Hematopoietic multipotent progenitor cell (in vitro differentiated cells): ENCODE measurements around the gene CDK18. TPM values are rescaled to one million over a fixed set of nuclear protein-coding genes. Genes with fewer than 3 reads are reported as not detected.
A peak's percentile ranks its signal among the peaks of the same experiment; 100 is the strongest.

Experiments used
- DNase-seq, 3 donors: peaks; one replicate each; pipeline ENCODE4 v3.0.0-alpha.2; 2011 to 2015; ENCODE audit warnings: low read depth in 2 of 3, low spot score in 2 of 3
- total RNA-seq: library from RNA; depleted of rRNA; stranded (reverse); fragments of >200 nt; gene quantifications from one replicate; pipeline ENCODE4 v1.2.3, GENCODE V29; 2012

CDK18 gene
- total RNA-seq, 1 donor = 8.6 TPM

DNA sequence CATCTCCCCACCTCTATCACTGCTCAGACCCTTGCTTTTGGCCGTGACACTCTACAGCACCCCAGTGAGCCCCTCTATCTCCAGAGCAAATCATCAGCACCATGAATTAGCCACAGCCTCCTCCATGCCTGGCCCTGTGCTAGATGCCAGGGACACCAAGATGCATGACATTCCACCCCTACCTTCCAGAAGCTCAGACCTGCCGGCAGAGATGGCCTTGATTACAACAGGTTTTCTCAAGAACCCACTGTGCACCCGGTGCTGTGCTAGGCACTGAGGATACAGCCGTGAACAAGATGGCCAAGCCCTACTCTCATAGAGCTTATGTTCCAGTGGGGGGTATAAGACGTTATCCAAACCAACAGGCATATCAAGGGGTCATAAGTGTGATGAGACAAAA, 30.6 kb downstream of the CDK18 start:
- no peak for DNase-seq

DNA sequence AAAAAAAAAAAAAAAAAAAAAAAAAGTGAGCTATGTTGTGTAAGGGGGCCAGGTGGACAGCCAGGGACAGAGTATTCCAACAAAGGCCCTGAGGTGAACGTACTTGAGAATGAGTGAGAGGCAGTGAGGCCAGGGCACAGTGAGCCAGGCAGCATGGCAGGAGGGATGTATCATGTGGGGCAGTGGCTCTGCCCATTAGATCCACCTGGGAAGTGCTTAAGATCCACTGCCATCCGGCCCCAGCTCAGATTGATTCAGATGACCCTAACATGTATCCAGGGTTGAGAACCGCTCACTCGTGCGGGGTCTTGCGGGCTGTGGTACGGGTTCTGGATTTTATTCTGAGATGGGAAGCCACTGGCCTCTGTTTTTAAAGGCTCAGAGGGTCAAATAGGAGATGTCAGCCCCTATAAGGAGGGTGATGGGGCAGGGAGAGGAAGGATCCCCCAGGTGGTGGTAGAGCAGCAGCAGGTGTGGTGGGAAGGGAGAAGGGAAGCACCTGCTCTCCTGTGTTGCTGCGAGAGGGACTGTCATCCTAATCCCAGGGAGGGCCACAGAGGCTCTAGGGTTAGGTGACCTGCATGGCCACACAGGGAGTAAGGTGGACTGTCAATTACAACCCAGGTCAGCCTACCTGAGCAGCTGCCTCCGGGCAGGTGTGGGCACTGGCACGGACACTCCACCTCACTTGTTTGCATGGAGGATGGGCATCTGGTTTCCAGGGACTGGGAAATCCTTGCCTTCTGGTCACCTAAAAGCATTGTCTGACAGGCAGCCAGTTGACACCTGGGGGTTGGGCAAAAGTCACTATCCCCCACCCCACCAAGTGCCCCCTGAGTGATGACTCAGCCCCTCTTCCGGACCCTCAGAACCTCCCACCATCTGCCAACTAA, 31.6 kb downstream of the CDK18 start:
- no peak for DNase-seq

DNA sequence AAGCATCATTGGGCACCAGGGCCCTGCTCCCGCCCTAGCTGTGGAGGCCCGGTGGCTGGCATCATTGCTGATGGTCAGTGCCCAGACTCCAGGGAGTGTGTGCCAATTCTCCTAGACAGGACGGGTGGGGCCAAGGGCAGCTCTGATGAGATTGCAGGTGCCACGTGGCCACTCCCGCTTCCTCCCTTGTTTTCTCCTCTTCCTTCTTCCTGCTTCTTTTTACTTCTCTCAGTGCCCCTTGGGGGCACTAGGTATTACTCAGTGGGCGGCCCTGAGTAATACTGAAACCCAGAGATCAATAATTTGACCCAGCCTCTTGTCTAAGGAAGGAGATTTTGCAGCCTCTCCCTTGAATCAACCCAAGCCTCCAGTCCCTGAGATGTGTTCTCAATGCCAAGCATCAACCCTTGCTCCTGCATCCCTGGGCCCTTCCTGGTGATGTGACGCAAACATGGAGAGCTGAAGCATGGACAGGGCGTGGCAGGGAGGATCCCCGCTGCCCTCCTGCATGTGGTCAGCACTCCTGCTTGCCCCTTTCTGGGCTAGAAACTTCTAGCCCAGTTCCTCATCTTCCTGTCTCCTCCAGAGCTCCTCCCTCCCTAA, 32.4 kb downstream of the CDK18 start:
- DNase-seq = no peak

DNA sequence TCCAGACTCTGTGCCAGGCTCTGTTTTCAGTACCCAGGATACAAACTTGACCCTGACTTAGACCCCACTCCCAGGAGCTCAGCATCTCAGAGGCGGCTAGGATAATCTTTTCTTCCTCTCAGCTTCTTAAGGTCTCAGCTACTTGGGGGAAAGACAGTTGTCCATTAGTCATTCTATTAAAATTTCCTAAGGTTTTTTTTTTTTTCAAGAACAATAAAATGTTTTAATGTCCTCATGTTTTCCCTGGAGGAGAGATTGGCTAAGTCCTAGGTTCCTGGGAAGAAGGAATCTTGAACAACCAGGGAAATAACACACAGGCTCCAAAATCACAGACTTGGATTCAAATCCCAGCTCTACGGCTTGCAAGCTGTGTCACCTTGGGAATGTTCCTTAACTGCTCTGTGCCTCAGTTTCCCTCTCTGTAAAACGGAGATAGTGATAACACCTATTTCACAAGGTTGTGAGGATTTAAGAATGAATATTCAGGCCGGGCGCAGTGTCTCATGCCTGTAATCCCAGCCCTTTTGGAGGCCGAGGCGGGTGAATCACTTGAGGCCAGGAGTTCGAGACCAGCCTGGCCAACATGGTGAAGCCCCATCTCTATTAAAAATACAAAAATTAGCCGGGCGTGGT, 33.0 kb downstream of the CDK18 start:
- DNase-seq = no peak

DNA sequence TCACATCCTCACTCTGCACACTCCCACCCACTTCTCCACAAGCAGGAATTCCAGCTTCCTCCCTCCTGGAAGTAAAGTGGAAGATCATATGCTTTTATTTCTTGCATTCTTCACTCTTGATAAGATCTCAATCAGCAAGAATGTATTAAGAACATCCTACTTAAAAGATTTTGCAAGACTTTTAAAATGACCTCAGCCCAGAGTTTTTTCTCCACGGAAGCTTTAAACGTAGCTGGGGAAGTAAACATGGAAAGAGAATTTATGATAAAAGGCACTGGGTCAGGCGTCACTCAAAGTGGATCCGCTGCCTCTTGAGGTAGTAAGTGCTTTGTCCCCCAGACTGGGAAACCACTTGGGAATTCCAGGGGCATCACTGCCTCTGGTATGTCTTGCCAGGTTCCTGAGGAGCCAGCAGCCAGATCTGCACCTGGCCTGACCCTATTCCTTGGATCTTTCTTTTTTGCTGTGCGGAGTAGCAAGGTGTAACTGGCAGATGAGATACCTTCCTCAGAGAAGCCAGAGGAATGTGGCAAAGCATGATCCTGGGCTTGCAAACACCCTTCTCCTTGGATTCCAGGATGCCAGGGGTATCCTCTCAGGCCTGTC, 33.9 kb downstream of the CDK18 start:
- DNase-seq = no peak

DNA sequence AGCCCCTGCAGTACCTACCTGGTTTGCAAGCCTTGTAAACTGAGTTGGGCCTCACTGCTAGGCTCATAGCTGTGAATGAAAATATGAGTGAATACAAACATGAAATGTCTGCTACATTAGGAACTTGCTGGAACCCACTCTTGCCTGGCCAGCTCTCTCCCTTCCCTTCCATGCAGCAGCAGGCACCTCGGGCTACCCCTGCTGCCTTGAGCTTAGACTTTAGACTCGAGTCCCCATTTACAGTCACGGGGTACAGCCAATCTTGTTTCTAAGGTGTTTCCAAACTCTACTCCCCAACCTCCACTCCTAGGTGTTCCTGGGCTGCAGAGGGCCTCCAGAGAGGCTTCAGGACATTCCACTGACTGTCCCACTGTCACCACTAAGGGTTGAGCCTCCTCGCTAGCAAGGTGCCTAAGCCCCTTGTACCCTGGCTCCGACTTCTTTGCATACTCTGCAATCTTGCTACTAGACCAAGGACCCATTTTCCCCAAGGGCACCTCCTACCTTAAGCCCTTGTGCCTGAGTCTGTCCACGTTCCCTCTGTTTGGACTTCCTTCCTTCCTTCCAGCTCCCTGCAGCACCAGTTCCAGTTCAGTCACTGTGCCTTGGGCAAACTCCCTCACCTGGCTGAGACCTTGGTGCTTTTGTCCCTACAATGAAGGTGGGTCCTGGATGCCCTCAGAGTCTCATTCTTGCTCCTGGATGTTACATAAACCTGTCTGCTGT, 36.9 kb downstream of the CDK18 start:
- DNase-seq = no peak

DNA sequence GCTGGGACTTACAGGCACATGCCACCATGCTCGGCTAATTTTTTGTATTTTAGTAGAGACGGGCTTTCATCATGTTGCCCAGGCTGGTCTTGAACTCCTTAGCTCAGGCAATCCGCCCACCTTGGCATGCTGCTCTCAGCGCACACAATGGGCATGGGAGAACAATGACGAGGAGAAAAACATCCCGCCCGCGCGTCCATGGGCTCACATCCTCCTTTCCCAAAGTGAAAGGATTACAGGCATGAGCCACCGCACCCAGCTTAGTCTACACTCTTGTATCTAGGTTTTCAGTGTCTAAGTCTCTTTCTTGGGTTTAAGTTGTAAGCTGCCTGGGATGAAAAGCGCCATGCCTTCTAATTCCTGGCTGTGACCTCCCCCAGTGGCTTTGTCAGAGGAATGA, 37.9 kb downstream of the CDK18 start:
- DNase-seq = no peak

DNA sequence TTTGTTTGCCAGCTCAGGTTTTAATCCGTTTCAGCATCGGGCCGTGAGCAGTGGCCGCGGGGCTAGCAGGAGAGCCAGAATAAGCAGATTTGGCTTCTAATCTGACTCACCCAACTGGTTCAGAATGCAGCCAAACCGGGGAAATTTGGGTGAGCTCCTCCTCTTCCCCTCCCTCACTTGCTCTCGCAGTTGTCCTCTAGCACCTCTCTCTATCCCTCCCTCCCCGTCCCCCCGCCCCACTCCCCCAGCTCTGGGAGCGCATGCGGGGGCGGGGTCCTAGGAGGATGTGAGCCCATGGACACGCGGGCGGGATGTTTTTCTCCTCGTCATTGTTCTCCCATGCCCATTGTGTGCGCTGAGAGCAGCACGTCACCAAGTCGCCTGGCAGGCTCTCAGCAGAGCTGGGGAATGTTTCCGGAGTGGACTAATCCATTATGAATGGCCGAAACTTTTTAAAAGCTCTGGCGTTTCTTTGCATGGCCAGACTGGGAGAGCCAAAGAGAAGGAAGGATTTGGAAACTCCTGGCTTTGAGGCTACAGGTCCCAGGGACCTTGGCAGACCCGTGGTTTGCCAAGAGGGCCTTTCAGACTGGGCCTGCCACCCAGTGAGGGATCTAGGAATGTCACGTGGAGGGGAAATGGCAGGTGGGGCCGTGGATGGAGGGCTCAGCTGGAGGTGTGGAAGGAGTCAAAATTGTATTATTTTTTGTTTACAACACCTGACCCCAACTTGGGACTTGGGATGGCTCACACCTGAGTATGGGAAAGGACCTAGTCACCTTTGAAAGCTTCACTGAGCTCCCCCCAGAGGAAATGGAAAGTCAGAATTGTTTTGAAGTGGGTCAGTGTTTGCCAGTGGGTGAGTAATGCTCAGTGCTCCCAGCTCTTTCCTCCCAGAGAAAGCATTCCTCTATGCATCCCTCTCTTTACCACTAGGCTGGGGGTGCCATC, 39.2 kb downstream of the CDK18 start:
- DNase-seq = peak in 2 of 3 donors; percentile 72 to 84

DNA sequence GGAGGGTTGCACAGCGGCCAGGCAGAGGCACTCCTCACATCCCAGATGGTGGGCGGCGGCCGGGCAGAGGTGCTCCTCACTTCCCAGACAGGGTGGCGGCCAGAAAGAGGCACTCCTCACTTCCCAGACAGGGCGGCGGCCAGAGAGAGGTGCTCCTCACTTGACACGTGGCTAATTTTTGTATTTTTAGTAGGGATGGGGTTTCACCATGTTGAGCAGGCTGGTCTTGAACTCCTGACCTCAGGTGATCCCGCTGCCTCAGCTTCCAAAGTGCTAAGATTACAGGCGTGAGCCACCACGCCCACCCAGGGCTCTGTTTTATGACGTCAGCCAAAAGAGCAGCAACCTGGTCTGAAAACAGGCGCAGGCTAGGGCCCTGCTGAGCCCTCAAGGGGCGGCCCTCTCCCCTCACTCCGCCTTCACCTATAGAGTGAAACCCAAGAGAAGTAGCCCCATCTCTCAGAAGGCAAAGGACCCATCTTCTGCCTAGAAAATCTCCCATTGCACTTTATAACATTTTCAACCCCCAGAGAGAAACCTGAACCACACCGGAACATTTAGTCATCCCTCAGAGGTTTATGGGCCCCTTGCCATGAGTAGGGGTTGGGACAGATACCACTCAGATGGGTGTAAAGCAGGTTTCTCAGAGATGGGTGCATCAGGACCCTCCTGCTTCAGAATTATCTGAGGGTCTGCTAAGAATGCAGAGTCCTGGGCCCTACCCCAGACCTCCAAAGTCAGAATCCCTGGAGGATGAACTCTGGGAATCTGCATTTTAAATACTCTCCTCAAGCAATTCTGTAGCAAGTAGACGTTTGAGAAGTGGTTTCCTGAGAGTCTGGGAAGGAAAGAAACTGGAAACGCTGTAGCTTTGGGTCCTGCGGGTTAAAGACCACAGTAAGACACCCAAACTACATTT, 40.8 kb downstream of the CDK18 start:
- no peak for DNase-seq

DNA sequence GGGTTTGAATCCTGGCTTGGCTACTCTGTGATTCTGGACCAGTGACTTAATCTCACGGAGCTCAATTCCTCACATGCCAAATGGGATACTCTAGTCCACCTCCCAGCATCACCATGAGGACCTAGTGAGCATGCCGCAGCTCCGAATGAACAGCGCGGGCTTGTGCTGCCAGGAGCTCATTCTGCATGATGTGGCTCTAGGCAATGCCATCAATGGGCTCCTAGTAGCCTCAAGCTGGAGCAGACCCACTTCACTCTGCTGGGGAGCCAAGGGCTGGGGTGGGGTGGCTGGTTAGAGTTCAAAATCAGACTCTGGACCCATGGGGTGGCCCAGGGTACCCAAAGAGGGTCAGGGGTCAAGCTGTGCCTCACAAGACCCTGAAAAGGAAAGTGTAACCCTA, 41.5 kb downstream of the CDK18 start:
- no peak for DNase-seq

DNA sequence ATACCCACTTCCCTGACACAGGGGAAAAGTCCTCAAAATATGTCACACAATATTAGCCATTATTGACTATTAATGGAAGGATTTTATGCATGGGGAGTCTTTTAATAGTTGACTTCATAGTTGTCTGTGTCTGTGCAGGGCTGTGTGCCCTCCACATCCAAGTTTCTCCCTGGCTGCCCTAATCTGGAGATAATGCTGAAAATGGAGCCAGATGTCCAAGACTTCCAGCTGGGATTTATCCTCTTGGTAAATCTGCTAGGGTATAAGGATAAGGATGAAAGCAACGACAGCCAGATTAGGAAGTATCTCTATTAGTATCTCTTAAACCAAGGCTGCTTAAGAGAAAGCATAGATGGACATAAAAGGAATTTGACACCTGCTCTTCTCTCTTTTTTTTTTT, 42.1 kb downstream of the CDK18 start:
- DNase-seq = no peak

DNA sequence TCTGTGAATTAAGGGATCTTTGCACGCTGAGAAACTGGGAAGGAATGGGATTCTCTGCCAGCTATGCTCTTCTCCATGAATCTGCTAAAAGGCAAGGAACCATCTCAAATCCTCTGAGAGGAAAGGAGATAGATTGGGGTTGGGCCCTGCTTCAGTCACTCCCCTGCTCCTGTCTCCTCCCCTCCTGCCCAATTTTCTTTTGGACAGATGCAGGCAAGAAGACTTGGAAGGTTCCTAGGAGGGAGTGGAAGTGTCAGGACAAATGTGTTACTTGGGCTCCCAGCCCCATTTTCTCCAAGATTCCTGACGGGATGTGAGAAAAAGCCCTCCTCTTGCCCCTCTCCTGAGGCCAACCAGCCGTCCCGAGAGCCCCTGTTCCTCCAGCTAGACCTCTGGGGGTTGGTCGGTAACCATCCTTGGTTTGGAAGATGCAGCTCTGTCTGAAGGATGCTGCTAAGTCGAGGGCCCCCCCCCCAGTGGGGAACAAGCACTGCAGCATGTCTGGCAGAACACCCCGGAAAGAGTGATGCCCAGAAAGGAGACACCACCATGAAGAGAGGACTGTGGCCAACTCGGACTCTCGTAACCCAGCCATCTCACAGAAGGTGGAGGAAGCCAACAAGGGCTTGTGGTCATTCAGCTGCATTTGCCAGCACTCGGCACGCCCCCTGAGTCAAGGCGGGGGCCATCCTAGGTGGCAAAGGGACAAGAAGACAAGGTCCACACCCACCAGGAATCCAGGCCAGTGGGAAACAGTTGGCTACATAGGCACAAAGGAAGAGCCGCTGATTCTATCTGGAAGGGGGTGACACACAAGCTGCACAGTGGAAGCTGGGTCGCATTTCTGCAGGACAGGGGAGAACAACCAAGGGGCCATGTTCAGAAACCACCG, 43.7 kb downstream of the CDK18 start:
- no peak for DNase-seq

DNA sequence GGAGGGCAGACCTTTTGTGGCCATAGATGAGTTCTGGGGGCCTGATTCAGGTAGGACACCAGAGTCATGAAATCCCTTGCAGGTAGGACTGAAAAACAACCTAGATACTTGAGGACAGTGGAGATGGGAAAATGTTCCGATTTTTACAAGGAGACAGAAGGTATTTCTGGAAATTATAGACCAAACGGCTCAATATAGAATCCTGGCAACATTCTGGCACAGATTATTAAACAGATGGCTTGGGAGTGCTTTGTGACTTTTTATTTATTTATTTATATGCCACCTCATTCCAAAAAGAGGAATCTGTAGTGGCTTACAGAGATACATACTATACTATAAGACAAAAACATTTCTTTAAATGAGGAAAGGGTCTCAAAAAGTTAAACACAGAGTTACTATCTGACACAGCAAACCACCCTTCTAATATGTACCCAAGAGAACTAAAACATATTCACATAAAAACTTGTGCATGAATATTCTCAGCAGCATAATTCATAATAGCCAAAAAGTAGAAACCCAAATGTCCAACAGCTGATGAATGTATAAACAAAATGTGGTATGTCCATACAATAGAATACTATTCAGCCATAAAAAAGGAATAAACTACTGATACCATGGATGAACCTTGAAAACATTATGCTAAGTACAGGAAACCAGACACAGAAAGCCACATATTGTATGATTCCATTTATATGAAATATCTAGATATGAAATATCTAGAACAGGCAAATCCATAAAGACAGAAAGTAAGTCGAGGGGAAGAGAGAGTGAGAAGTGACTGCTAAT, 49.8 kb downstream of the CDK18 start:
- no peak for DNase-seq

DNA sequence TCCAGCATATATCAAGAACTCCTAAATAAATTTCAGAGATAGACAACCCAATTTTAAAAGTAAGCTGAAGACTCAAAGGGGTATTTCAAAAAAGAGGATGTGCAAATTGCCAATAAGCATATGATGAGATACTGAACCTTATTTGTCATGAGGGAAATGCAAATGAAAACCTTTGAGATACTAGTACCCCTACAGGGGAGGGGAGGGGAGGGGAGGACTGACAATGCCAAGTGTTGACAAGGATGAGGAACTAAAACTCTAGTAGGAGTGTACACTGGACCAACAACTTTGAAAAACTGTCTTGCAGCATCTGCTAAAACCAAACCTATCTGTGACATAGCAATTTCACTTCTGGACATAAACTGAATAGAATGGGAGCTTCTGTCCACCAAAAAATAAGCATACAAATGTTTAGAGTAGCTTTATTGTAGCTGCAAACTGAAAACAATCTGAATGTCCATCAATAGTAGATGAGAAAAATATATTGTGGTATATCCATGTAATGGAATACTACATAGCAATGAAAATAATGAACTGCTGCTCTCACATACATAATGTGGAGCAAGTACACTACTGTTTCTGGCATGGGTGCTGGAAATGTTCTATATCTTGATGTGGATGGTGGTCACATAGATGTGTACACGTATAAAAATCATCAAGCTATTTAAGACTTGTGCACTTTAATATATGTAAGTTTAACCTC, 57.2 kb downstream of the CDK18 start:
- no peak for DNase-seq

DNA sequence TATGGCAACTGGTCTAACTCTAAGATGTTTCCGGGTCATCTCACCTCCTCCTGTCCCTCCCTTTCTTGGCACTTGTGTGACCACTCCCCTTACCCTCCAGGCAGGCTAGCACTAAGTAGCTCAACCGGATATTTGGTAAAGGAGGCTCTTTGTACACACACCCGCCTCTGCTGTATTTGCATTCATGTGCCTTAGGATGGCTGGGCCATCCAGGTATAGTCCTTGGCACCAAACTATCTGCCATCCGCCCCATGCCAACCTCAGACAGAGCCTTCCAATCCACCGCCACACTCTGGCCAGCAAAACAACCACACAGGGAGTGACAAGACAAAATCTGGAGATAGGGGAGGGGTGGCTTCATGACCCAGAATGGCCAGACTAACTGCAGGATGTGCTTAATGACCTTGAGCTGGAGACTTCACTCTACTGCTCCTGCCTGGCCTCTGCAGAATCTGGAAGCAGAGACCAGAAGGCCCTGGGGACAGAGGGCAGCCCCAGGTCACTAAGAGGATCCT, 59.5 kb downstream of the CDK18 start:
- no peak for DNase-seq

DNA sequence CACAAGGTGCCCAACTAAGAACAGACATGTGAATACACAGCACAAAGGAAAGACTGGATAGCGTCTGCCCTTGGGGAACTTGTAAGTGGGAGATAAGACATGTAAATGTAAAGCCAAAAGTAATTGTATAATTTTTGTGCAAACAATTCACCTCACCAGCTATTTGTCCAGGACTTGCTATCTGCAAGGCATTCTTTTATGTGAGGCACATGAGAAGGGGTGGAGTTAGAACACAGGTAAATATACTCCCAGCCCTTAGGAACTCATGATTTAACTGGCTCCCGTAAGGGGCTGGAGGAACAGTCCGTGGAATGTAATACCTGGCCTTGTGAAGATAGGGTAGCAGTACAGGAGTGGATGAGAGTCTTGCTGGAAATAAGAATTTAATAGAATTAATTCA, 61.3 kb downstream of the CDK18 start:
- DNase-seq = no peak
